ENCODE measurements around the gene GLRA3.

GLRA3 gene

DNA sequence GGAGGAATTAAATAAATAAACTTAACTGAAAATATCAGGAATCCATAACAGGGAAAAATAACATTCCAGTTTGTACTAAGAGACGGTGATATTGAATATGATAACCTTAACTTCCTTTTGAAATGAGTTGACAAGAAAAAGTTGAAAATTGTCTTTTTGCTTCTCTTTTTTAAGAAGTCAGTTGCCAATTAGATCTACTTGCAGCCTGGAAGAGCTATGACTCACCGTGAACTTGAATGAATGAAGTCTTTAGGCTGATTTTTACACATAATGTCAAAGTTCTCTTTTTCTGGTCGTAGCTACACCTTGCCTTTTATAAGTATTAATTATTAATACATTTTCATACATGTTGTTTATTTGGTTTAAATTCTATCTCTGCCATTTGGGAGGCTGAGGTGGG, 212.4 kb downstream of the GLRA3 start (continued):
- TF ChIP-seq, protein P1, sequence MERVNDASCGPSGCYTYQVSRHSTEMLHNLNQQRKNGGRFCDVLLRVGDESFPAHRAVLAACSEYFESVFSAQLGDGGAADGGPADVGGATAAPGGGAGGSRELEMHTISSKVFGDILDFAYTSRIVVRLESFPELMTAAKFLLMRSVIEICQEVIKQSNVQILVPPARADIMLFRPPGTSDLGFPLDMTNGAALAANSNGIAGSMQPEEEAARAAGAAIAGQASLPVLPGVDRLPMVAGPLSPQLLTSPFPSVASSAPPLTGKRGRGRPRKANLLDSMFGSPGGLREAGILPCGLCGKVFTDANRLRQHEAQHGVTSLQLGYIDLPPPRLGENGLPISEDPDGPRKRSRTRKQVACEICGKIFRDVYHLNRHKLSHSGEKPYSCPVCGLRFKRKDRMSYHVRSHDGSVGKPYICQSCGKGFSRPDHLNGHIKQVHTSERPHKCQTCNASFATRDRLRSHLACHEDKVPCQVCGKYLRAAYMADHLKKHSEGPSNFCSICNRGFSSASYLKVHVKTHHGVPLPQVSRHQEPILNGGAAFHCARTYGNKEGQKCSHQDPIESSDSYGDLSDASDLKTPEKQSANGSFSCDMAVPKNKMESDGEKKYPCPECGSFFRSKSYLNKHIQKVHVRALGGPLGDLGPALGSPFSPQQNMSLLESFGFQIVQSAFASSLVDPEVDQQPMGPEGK (CRISPR knock-in tag; IDR thresholded peaks at IDR 0.05; ENCODE audit: borderline replicate concordance), result no peak
- no peak for TF ChIP-seq ZNF8 (CRISPR knock-in tag; IDR thresholded peaks at IDR 0.05)

DNA sequence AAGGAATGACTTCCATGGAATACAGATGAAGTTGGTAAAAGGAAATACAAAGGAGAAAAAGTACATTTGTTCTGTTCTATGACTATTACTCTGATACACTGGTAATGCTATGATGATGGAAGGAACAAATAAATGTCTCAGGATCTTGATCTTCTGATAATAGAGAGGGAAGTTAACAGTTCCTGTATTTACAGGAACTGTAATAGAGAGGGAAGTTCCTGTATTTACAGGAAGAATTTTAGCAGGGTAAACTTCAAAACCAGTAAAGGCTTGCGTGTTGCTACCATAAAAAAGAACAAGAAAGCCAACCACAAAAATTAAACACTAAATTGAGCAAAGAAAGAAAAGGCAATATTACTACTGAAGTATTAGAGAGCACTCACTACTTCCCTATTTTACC, 215.1 kb downstream of the GLRA3 start:
- no peak for ATAC-seq
- TF ChIP-seq TCF4 (CRISPR knock-in tag; IDR thresholded peaks at IDR 0.05; ENCODE audit: borderline replicate concordance) (no peak), ARNTL (CRISPR knock-in tag; IDR thresholded peaks at IDR 0.05; ENCODE audit: borderline replicate concordance, low read depth) (no peak)

DNA sequence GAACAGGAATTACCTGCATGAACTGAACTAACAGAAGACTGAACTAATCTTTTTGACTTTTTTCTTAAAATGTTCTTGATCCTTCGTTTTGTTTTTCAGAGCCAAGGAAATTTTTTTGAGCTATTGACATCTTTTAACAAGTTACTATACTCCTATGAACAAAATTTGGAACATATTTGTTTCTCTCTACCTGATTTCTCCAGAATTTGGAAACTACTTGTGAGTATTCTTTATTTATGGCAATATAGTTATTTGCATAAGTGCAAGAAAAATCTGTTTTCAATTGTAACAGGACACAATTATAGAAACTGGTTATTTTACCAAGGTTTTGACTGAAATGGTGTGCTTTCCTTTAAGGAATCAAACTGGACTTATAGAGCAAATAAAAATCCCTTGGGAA, 217.3 kb downstream of the GLRA3 start:
- no peak for ATAC-seq
- TF ChIP-seq TCF4 (CRISPR knock-in tag; IDR thresholded peaks at IDR 0.05; ENCODE audit: borderline replicate concordance) (no peak), PPARA (CRISPR knock-in tag; IDR thresholded peaks at IDR 0.05; ENCODE audit: borderline replicate concordance) (no peak), GLIS3 (CRISPR knock-in tag; IDR thresholded peaks at IDR 0.05) (no peak), RARB (CRISPR knock-in tag; IDR thresholded peaks at IDR 0.05) (no peak), ARNTL (CRISPR knock-in tag; IDR thresholded peaks at IDR 0.05; ENCODE audit: borderline replicate concordance, low read depth) (no peak), TOX (CRISPR knock-in tag; IDR thresholded peaks at IDR 0.05; ENCODE audit: borderline replicate concordance) (no peak), ISL1 (CRISPR knock-in tag; IDR thresholded peaks at IDR 0.05) (no peak), ZFP3 (CRISPR knock-in tag; IDR thresholded peaks at IDR 0.05) (no peak), ZC3H10 (CRISPR knock-in tag; IDR thresholded peaks at IDR 0.05) (no peak), ZNF70 (CRISPR knock-in tag; IDR thresholded peaks at IDR 0.05) (no peak), ZNF565 (CRISPR knock-in tag; conservative IDR thresholded peaks at IDR 0.05; ENCODE audit: low read depth) (no peak), ESRRG (CRISPR knock-in tag; IDR thresholded peaks at IDR 0.05) (no peak)
- TF ChIP-seq, protein P1 (CRISPR knock-in tag; IDR thresholded peaks at IDR 0.05; ENCODE audit: borderline replicate concordance), result no peak
- TF ChIP-seq, protein P2, sequence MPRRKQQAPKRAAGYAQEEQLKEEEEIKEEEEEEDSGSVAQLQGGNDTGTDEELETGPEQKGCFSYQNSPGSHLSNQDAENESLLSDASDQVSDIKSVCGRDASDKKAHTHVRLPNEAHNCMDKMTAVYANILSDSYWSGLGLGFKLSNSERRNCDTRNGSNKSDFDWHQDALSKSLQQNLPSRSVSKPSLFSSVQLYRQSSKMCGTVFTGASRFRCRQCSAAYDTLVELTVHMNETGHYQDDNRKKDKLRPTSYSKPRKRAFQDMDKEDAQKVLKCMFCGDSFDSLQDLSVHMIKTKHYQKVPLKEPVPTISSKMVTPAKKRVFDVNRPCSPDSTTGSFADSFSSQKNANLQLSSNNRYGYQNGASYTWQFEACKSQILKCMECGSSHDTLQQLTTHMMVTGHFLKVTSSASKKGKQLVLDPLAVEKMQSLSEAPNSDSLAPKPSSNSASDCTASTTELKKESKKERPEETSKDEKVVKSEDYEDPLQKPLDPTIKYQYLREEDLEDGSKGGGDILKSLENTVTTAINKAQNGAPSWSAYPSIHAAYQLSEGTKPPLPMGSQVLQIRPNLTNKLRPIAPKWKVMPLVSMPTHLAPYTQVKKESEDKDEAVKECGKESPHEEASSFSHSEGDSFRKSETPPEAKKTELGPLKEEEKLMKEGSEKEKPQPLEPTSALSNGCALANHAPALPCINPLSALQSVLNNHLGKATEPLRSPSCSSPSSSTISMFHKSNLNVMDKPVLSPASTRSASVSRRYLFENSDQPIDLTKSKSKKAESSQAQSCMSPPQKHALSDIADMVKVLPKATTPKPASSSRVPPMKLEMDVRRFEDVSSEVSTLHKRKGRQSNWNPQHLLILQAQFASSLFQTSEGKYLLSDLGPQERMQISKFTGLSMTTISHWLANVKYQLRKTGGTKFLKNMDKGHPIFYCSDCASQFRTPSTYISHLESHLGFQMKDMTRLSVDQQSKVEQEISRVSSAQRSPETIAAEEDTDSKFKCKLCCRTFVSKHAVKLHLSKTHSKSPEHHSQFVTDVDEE (CRISPR knock-in tag; IDR thresholded peaks at IDR 0.05), result no peak
- TF ChIP-seq, protein P3, sequence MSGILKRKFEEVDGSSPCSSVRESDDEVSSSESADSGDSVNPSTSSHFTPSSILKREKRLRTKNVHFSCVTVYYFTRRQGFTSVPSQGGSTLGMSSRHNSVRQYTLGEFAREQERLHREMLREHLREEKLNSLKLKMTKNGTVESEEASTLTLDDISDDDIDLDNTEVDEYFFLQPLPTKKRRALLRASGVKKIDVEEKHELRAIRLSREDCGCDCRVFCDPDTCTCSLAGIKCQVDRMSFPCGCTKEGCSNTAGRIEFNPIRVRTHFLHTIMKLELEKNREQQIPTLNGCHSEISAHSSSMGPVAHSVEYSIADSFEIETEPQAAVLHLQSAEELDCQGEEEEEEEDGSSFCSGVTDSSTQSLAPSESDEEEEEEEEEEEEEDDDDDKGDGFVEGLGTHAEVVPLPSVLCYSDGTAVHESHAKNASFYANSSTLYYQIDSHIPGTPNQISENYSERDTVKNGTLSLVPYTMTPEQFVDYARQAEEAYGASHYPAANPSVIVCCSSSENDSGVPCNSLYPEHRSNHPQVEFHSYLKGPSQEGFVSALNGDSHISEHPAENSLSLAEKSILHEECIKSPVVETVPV (CRISPR knock-in tag; IDR thresholded peaks at IDR 0.05), result no peak

DNA sequence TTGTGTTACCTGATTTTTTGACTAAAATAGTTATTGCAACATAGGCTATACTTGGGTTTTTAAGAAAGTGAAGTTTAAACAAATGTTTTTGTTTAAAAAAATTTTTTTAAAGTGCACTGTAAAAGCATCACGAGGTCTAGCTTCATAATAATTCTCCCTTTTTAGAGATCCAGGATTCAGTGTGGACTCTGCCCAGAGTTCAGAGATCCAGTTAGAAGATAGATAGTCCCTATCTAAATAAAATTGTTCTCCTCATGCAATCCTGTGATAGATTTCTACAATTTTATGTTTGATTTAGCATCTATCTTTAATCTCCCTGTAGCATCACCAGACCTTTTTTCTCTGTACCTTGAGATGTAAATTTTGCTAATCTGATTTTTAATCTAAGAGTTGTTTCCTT, 221.3 kb downstream of the GLRA3 start:
- no peak for ATAC-seq
- TF ChIP-seq TCF4 (CRISPR knock-in tag; IDR thresholded peaks at IDR 0.05; ENCODE audit: borderline replicate concordance) (no peak), PPARA (CRISPR knock-in tag; IDR thresholded peaks at IDR 0.05; ENCODE audit: borderline replicate concordance) (no peak), ZC3H10 (CRISPR knock-in tag; IDR thresholded peaks at IDR 0.05) (no peak)

DNA sequence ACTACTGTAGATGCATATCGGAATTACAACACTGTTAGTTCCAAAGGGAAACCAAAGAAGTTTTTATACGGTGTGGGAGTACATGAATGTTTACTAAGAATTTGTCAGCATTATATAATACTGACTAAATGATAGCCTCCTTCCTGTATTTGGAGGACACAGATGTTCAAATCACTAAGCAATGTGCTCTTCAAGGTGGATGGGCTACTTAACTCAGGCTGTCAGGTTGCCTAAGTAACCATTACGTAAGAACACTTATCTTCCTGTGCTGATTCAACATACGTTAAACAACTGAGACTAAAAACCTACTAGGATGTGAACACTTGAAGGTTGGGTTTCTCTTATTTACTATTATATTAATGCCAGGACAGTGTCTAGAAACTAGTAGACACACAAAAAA, 224.8 kb downstream of the GLRA3 start:
- ATAC-seq, result no peak
- no peak for TF ChIP-seq ESRRG (CRISPR knock-in tag; IDR thresholded peaks at IDR 0.05)

DNA sequence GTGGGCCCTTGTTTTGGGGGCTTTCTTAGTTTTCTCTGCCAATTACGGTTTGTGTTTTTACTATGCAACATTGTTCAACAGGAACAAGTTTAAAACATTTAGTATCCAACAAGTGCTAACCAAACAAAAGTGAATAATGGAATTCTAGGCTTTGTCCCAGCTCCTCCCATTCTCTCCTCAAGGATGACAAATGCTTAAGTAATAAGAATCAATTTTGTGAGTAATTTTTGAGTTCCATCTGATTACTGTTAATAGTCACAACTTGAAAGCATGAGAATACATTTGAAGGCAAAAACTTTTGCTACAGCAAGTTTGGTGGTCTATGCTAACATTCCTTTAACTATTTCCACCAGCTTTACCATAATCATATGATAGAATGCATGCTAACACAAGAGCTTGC, 228.7 kb downstream of the GLRA3 start:
- no peak for ATAC-seq
- no peak for TF ChIP-seq ESRRG (CRISPR knock-in tag; IDR thresholded peaks at IDR 0.05)

Data from SK-N-SH treated with all-trans-retinoic acid at 6 μM for 48 hours (cell line).